ENCODE measurements around the gene ZNF536.

DNA sequence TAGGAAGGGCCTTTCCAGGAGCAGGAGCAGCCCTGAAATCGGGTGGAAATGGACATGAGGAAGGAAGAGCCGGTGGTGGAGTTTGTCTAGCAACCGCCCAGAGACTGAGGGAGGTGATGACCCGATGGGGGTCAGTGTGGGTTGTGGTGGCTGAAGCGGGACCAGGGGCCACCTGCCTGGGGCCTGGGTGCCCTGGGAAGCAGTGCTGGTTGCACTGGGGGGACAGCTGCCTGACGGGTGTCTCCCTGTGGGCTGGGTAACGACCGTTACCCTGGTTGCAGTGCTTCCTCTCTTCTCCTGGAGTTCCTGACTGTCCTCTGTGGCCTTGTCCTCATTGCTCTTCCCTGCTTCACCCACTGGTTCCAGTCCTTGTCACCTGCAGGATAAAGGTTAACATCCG is 13.0 kb downstream of the ZNF536 start:
- TF ChIP-seq POLR2A (IDR thresholded peaks at IDR 0.05) (no peak), POLR2AphosphoS5 (IDR thresholded peaks at IDR 0.05) (no peak)
- TF ChIP-seq, protein P1, sequence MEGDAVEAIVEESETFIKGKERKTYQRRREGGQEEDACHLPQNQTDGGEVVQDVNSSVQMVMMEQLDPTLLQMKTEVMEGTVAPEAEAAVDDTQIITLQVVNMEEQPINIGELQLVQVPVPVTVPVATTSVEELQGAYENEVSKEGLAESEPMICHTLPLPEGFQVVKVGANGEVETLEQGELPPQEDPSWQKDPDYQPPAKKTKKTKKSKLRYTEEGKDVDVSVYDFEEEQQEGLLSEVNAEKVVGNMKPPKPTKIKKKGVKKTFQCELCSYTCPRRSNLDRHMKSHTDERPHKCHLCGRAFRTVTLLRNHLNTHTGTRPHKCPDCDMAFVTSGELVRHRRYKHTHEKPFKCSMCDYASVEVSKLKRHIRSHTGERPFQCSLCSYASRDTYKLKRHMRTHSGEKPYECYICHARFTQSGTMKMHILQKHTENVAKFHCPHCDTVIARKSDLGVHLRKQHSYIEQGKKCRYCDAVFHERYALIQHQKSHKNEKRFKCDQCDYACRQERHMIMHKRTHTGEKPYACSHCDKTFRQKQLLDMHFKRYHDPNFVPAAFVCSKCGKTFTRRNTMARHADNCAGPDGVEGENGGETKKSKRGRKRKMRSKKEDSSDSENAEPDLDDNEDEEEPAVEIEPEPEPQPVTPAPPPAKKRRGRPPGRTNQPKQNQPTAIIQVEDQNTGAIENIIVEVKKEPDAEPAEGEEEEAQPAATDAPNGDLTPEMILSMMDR (IDR thresholded peaks at IDR 0.05): no peak
